Coronary artery (tissue), 2 donors: ENCODE data around the gene KCNK2.

Experiments used
- DNase-seq: peaks from one replicate; pipeline ENCODE4 v3.0.0-alpha.2; 2017; ENCODE audit warnings: low spot score
- H3K27ac ChIP-seq, 2 donors: fragments of 200-600 bp; sonication (generic); one replicate each; pipeline ENCODE4 v1.5.1; 2016 to 2019
- H3K4me3 ChIP-seq: fragments of 200-600 bp; sonication (generic); 2 replicates; pipeline ENCODE4 v1.5.1; 2016; ENCODE audit warnings: mild to moderate bottlenecking, moderate library complexity
- CTCF ChIP-seq: fragments of 200-600 bp; sonication (generic); IDR thresholded peaks from one replicate; pipeline ENCODE4 v1.5.1; 2019; ENCODE audit warnings: antibody characterized with exemption

The KCNK2 gene

GRCh38 chr1:215082532-215083382, at the start of gene KCNK2:
KCNK2 (plus strand) TSS chr1:215082737; CDS start chr1:215083386, 649 bp downstream.
- Histone ChIP-seq H3K27ac (no peak within 1 kb of the TSS), H3K4me3 (peak within 1 kb of the TSS; percentile 63)
- no peak for DNase-seq
- no peak for TF ChIP-seq CTCF

DNA sequence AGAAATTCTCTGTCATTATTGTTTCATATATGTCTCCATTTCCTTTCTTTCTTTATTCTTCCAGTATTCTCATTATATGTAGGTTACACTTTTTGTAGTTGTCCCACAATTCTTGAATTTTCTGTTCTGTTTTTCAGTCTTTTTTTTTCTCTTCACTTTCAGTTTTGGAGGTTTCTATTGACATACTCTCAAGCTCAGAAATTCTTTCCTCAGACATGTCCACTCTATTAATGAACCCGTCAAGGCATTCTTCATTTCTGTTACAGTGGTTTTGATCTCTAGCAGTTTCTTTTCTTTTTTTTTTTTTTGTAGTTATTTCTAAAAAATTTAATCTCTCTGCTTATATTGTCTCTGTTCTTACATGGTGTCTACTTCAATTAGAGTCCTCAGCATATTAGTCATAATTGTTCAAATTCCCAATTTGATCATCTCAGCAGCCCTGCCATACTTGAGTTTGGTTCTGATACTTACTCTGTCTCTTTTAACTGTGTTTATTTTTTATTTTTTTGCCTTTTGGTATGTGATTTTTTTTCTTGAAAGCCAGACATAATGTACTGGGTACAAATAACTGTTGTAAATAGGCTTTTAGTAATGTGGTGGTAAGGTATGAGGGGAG, 49.5 kb upstream of the KCNK2 start:
- DNase-seq, result no peak
- no peak overlapping the region for H3K27ac ChIP-seq
- TF ChIP-seq CTCF, result no peak
- H3K4me3 ChIP-seq, result no peak overlapping the region

- DNase-seq, result no peak
- Histone ChIP-seq H3K4me3 (no peak overlapping the region), H3K27ac (no peak overlapping the region)
- no peak for TF ChIP-seq CTCF
Observed at GRCh38 chr1:215040190-215040589, 42.3 kb upstream of the KCNK2 start.

DNA sequence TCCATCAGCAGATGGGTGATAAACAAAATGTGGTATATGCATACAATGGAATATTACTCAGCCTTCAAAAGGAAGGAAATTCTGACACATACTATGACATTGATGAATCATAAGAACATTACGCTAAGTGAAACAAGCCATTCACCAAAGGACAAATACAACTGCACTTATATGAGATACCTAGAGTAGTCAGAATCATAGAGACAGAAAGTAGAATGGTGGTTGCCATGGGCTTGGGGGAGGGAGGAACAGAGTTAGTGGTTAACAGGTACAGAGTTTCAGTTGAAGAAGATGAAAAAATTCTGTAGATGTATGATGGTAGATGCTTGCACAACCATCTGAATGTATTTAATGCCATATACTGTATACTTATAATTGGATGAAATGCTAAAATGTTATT, 39.1 kb upstream of the KCNK2 start:
- no peak overlapping the region for H3K27ac ChIP-seq
- no peak for DNase-seq
- no peak for TF ChIP-seq CTCF
- no peak overlapping the region for H3K4me3 ChIP-seq

DNA sequence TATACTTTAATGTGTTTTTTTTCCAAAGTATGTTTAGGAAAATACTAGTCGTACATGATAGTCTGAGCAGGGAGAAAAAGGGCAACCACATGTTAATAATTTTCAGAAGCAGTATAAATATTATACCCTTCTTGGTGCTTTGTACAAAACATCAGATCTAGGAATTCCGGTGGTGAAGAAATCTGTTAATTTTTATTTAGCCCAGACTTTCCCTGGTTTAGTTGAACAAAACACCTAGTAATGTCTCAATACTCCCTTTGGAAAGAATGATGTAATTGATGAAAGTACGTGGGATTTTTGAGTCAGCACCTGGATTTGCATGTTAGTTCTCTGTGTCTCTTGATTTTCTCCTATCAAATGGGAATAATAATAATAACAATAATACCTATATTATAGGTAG, 38.4 kb upstream of the KCNK2 start:
- Histone ChIP-seq H3K27ac (no peak overlapping the region), H3K4me3 (no peak overlapping the region)
- DNase-seq, result no peak
- no peak for TF ChIP-seq CTCF

- Histone ChIP-seq H3K27ac (no peak overlapping the region), H3K4me3 (no peak overlapping the region)
- TF ChIP-seq CTCF, result no peak
- DNase-seq, result no peak
Observed at GRCh38 chr1:215045698-215046308, 36.7 kb upstream of the KCNK2 start.
